ENCODE measurements around the gene PSMB4.

- TF ChIP-seq CTCF (conservative IDR thresholded peaks at IDR 0.05; ENCODE audit: low read depth in 2 of 2) (no peak), POLR2AphosphoS5 (IDR thresholded peaks at IDR 0.05; ENCODE audit: low read depth) (no peak), ETS1 (IDR thresholded peaks at IDR 0.05) (no peak), JUNB (IDR thresholded peaks at IDR 0.05; ENCODE audit: unreplicated experiment) (no peak), EZH2 (IDR thresholded peaks at IDR 0.05; ENCODE audit: low read depth, unreplicated experiment) (no peak), ZNF462 (CRISPR knock-in tag; IDR thresholded peaks at IDR 0.05) (no peak), EZH2phosphoT487 (IDR thresholded peaks at IDR 0.05; ENCODE audit: unreplicated experiment) (no peak), REST (IDR thresholded peaks at IDR 0.05; ENCODE audit: unreplicated experiment) (no peak), ZNF114 (CRISPR knock-in tag; IDR thresholded peaks at IDR 0.05) (no peak), STAT1 (IDR thresholded peaks at IDR 0.05; ENCODE audit: unreplicated experiment) (no peak), CREB1 (CRISPR knock-in tag; IDR thresholded peaks at IDR 0.05; ENCODE audit: low read depth) (no peak)
Observed at GRCh38 chr1:151416231-151416630, 16.9 kb downstream of the PSMB4 start.

Measured in GM23338 (cell line).